Neural cell (in vitro differentiated cells): ENCODE data around the gene OSBPL9. TPM values are rescaled to one million over a fixed set of nuclear protein-coding genes. Genes with fewer than 3 reads are reported as not detected.

Experiments used
- H2AFZ ChIP-seq: fragments of 200-600, 300-800 bp; sonication (generic), shearing (Covaris generic); 2 replicates; pipeline ENCODE4 v1.6.0; 2014; ENCODE audit warnings: low read depth, mild to moderate bottlenecking, antibody characterized with exemption, low read length, moderate library complexity
- H3F3A ChIP-seq: fragments of 200-600 bp; shearing (Covaris generic); 2 replicates; pipeline ENCODE4 v1.6.1; 2016; ENCODE audit warnings: mild to moderate bottlenecking, moderate library complexity, mixed read lengths, antibody characterized with exemption, low read length; ENCODE audit not compliant: insufficient read depth, poor library complexity, severe bottlenecking
- H3K27ac ChIP-seq: fragments of 200-600, 300-800 bp; sonication (generic), shearing (Covaris generic); 2 replicates; pipeline ENCODE4 v1.5.1; 2014; ENCODE audit warnings: mild to moderate bottlenecking, low read length, moderate library complexity
- H3K27me3 ChIP-seq: fragments of 300-800, 200-600 bp; sonication (generic), shearing (Covaris generic); 2 replicates; pipeline ENCODE4 v1.6.0; 2014; ENCODE audit warnings: mild to moderate bottlenecking, low read depth, low read length, moderate library complexity; ENCODE audit not compliant: insufficient read depth
- H3K36me3 ChIP-seq: fragments of 300-800, 200-600 bp; sonication (generic), shearing (Covaris generic); 2 replicates; pipeline ENCODE4 v1.5.1; 2014; ENCODE audit warnings: mild to moderate bottlenecking, antibody characterized with exemption, low read length, moderate library complexity; ENCODE audit not compliant: insufficient read depth
- H3K4me2 ChIP-seq: fragments of 300-800, 200-600 bp; sonication (generic), shearing (Covaris generic); 2 replicates; pipeline ENCODE4 v1.6.0; 2014; ENCODE audit warnings: mild to moderate bottlenecking, low read length
- H3K4me3 ChIP-seq: fragments of 300-800, 200-600 bp; sonication (generic), shearing (Covaris generic); 2 replicates; pipeline ENCODE4 v1.5.1; 2014; ENCODE audit warnings: mild to moderate bottlenecking, low read length, moderate library complexity
- H3K79me2 ChIP-seq: fragments of 200-600 bp; shearing (Covaris generic); replicated peaks from 2 replicates; pipeline ENCODE4 v1.6.0; 2014; ENCODE audit warnings: mild to moderate bottlenecking, low read length, moderate library complexity; ENCODE audit not compliant: insufficient read depth
- H3K9ac ChIP-seq: fragments of 300-800, 200-600 bp; sonication (generic), shearing (Covaris generic); 2 replicates; pipeline ENCODE4 v1.6.1; 2016; ENCODE audit warnings: mild to moderate bottlenecking, low read length, mixed read lengths
- H3K9me2 ChIP-seq: fragments of 200-600 bp; shearing (Covaris generic); 2 replicates; pipeline ENCODE4 v1.6.1; 2016; ENCODE audit warnings: mild to moderate bottlenecking, low read length, mixed read lengths; ENCODE audit not compliant: insufficient read depth
- H3K9me3 ChIP-seq: fragments of 200-600, 300-800 bp; sonication (generic), shearing (Covaris generic); 2 replicates; pipeline ENCODE4 v1.6.1; 2016; ENCODE audit warnings: mild to moderate bottlenecking, mixed run types, low read length, moderate library complexity, mixed read lengths
- H4K20me1 ChIP-seq: fragments of 200-600 bp; shearing (Covaris generic); 2 replicates; pipeline ENCODE4 v1.6.1; 2016; ENCODE audit warnings: mild to moderate bottlenecking, mixed run types; ENCODE audit not compliant: insufficient read depth
- EP300 ChIP-seq: fragments of 450-650 bp; conservative IDR thresholded peaks from 2 replicates; pipeline ENCODE4 v1.6.1; 2014; ENCODE audit warnings: antibody characterized with exemption, mild to moderate bottlenecking, moderate library complexity; ENCODE audit not compliant: poor library complexity, severe bottlenecking
- EZH2 ChIP-seq: fragments of 200-600, 300-800 bp; shearing (Covaris generic), sonication (generic); IDR thresholded peaks from 2 replicates; pipeline ENCODE4 v1.6.1; 2014; ENCODE audit warnings: antibody characterized with exemption, low read length, borderline replicate concordance, mild to moderate bottlenecking; ENCODE audit not compliant: insufficient read depth, poor library complexity, severe bottlenecking
- MXI1 ChIP-seq: fragments of 450-650 bp; conservative IDR thresholded peaks from 2 replicates; pipeline ENCODE4 v1.6.1; 2014; ENCODE audit warnings: antibody characterized with exemption, mild to moderate bottlenecking; ENCODE audit not compliant: poor library complexity, severe bottlenecking
- POLR2AphosphoS5 ChIP-seq: IDR thresholded peaks from 2 replicates; pipeline ENCODE4 v1.6.1; 2012
- RAD21 ChIP-seq: fragments of 450-650 bp; conservative IDR thresholded peaks from 2 replicates; pipeline ENCODE4 v1.6.1; 2014; ENCODE audit warnings: antibody characterized with exemption, mild to moderate bottlenecking, moderate library complexity
- SMC3 ChIP-seq: fragments of 450-650 bp; conservative IDR thresholded peaks from 2 replicates; pipeline ENCODE4 v1.6.1; 2014; ENCODE audit warnings: antibody characterized with exemption, mild to moderate bottlenecking, moderate library complexity; ENCODE audit not compliant: poor library complexity
- TAF1 ChIP-seq: IDR thresholded peaks from 2 replicates; pipeline ENCODE4 v1.6.1; 2012; ENCODE audit warnings: low read depth
- polyA plus RNA-seq: library from polyadenylated mRNA; depleted of rRNA; stranded (reverse); fragments of >200 nt; gene quantifications from 2 replicates; pipeline ENCODE4 v1.2.3, GENCODE V29; 2014
- TF ChIP-seq, protein P1 (sequence below): IDR thresholded peaks from 2 replicates; pipeline ENCODE4 v1.6.1; 2012; ENCODE audit warnings: borderline replicate concordance
- TF ChIP-seq, protein P2 (sequence below): fragments of 450-650 bp; IDR thresholded peaks from 2 replicates; pipeline ENCODE4 v1.5.1; 2014; ENCODE audit warnings: antibody characterized with exemption, mild to moderate bottlenecking, moderate library complexity; ENCODE audit not compliant: poor library complexity, severe bottlenecking

Gene OSBPL9
- polyA plus RNA-seq, 1 donor from 2014 or later, result 117 TPM

DNA sequence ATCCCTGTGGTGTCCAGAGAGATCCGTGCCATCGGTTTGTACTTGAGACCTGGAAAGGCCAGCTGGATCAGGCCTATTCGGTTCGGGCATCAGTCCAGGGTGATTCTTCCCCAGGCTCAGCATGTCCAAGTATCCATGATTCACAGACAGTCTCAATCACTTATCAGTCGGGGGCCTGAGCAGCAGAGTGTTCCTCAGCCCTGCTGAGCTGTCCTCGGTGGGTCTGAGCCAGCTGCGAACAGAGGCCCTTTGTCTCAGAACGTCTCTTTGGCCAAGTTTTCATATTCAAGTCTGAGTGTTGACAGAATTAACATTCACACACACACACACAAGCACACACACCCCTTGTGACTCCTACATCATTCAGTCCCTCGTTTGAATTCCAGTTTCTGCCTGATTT, 33.4 kb upstream of the OSBPL9 start:
- Histone ChIP-seq H3K27ac (no peak overlapping the region), H3F3A (no peaks in the 10 kb centered on the region), H3K4me3 (no peak overlapping the region), H3K4me2 (no peak overlapping the region), H3K9me3 (no peaks in the 10 kb centered on the region), H3K79me2 (no peaks in the 10 kb centered on the region), H3K9ac (no peak overlapping the region), H2AFZ (no peak overlapping the region), H3K9me2 (no peaks in the 10 kb centered on the region), H4K20me1 (no peaks in the 10 kb centered on the region), H3K27me3 (no peaks in the 10 kb centered on the region), H3K36me3 (no peaks in the 10 kb centered on the region)
- no peak for TF ChIP-seq POLR2AphosphoS5
- TF ChIP-seq, protein P1, sequence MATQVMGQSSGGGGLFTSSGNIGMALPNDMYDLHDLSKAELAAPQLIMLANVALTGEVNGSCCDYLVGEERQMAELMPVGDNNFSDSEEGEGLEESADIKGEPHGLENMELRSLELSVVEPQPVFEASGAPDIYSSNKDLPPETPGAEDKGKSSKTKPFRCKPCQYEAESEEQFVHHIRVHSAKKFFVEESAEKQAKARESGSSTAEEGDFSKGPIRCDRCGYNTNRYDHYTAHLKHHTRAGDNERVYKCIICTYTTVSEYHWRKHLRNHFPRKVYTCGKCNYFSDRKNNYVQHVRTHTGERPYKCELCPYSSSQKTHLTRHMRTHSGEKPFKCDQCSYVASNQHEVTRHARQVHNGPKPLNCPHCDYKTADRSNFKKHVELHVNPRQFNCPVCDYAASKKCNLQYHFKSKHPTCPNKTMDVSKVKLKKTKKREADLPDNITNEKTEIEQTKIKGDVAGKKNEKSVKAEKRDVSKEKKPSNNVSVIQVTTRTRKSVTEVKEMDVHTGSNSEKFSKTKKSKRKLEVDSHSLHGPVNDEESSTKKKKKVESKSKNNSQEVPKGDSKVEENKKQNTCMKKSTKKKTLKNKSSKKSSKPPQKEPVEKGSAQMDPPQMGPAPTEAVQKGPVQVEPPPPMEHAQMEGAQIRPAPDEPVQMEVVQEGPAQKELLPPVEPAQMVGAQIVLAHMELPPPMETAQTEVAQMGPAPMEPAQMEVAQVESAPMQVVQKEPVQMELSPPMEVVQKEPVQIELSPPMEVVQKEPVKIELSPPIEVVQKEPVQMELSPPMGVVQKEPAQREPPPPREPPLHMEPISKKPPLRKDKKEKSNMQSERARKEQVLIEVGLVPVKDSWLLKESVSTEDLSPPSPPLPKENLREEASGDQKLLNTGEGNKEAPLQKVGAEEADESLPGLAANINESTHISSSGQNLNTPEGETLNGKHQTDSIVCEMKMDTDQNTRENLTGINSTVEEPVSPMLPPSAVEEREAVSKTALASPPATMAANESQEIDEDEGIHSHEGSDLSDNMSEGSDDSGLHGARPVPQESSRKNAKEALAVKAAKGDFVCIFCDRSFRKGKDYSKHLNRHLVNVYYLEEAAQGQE, result no peak
- TF ChIP-seq SMC3, result no peak
- no peak for TF ChIP-seq EP300

DNA sequence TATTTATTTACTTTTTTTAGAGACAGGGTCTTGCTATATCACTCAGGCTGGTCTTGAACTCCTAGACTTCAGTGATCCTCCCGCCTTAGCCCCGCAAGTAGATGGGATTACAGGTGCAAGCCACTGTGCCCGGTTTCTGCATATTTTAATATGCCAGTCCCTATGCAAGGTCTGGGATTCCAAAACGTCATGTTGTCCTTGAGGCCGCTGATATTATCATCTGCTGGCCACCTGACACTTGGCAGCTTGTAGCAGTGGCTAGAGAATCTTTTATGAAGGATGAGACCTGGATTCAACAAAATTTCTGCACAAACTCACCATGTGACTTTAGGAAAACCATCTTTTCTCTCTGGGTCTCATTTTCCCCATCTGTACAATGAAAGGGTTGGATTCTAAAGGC, 32.9 kb upstream of the OSBPL9 start:
- H2AFZ ChIP-seq, result no peak overlapping the region
- no peak overlapping the region for H3K27ac ChIP-seq
- H3K9me2 ChIP-seq, result no peaks in the 10 kb centered on the region
- H3K9ac ChIP-seq, result no peak overlapping the region
- H3K9me3 ChIP-seq, result no peaks in the 10 kb centered on the region
- TF ChIP-seq, protein P2, sequence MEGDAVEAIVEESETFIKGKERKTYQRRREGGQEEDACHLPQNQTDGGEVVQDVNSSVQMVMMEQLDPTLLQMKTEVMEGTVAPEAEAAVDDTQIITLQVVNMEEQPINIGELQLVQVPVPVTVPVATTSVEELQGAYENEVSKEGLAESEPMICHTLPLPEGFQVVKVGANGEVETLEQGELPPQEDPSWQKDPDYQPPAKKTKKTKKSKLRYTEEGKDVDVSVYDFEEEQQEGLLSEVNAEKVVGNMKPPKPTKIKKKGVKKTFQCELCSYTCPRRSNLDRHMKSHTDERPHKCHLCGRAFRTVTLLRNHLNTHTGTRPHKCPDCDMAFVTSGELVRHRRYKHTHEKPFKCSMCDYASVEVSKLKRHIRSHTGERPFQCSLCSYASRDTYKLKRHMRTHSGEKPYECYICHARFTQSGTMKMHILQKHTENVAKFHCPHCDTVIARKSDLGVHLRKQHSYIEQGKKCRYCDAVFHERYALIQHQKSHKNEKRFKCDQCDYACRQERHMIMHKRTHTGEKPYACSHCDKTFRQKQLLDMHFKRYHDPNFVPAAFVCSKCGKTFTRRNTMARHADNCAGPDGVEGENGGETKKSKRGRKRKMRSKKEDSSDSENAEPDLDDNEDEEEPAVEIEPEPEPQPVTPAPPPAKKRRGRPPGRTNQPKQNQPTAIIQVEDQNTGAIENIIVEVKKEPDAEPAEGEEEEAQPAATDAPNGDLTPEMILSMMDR, result no peak
- TF ChIP-seq RAD21 (no peak), SMC3 (no peak), EZH2 (no peak), POLR2AphosphoS5 (no peak), EP300 (no peak), MXI1 (no peak), TAF1 (no peak)
- TF ChIP-seq, protein P1, result no peak
- no peaks in the 10 kb centered on the region for H3K27me3 ChIP-seq
- no peak overlapping the region for H3K4me3 ChIP-seq
- no peak overlapping the region for H3K4me2 ChIP-seq
- H3F3A ChIP-seq, result no peaks in the 10 kb centered on the region
- no peaks in the 10 kb centered on the region for H4K20me1 ChIP-seq
- H3K79me2 ChIP-seq, result no peaks in the 10 kb centered on the region
- H3K36me3 ChIP-seq, result no peaks in the 10 kb centered on the region
